GM18867 (cell line): Measurements from ENCODE around the gene BAAT.

Experiments used
- ATAC-seq: cut with Tn5 transposase; IDR thresholded peaks from one replicate; pipeline ENCODE4 v1.9.1; 2021; ENCODE audit warnings: mild to moderate bottlenecking, moderate library complexity; ENCODE audit not compliant: unreplicated experiment

BAAT gene

DNA sequence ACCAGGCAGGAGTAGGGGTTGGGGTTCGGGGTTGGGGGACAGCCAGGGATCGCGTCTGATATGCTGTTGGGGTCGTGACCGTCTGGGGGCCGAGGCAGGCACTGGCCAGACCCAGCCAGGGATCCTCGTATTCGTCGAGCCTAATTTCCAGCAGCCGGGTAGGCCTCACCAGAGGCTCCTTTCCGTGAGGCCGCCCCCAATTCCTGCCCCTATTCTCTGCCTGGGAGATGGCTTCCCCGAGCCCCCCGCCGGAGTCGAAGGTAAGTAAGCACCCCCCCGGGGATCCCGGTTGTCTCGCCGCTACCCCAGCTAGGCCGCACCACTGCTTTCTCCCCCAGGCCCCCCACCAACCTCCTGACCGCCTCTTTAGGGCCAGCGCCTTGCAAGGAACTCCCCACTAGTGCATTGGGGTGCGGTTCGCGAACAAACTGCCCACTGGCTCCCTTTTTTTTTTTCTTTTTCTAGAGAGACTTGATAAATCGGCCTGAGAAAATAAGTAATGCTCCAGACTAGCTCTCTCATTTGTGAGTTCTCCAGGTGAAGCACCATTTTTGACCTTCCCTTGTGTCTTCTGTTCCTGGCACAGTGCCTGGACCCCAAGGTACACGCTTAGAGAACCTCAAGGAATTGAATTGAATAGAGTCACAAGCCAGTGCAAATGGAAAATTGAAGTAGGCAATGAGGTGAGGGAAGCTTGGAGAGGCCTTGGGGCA, 14.3 kb upstream of the BAAT start:
- no peak for ATAC-seq

DNA sequence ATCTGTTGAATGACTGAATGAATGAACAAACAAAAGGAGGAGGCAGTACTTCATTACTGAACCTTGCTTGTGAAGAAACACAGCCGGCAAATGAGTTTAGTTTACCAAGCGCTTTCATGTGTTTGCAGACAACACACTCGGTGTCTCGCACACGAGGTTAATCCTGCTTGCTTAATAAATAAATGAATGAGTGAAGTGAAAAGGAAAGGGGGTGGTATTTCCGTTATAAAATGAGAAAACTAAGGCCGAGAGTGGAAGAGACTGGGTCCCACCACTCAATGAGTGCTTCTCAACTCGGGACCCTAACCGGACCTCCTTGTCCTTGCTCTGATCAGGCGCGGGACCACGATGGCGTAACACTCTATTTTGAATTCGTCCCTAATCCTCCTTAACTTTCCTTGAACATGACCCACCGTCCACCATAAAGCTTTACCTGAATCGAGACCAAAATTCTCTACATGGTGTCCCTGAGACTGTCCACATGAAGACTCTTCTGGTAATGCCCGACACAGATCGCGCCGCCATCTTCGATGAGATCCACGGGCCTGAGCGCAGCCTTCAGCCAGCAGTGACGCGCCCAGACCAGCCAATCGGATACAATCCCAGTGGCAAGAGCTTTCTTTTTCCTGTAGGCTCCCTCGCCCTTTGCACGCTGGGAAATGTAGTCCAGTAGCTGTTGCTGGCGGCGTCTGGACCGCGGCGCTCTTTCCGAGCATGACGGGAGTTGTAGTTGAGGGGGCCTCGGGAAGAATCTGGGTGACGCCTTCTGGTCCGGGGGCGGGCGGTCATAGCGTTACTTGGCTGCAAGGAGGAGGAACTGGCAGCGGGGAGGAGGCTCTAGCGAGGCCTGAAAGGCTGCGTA, 13.5 kb upstream of the BAAT start, which contains the start of the genes MRPL50 and ZNF189:
MRPL50 (minus strand) TSS at position 551 of the 862 bp plus-strand sequence; CDS start at position 525, 26 bp downstream.
ZNF189 (plus strand) TSS at position 784 of the 862 bp plus-strand sequence. CDS start 306 bp downstream, outside the sequence.
- ATAC-seq: peak; percentile 98

DNA sequence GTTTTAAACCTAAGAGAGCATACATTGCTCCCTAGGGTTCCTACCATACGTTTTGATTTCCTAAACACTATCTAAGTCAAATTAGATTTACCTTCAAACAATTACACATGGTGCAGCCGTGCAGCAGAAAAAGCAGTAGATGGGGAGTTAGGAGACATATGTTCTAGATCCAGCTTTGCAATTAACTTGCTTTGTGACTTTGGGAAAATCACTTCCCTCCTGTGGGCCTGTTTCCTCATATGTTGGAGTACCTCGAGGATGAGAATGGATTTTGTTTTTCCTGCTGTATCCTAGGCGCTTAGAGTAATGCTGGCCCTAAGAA, 12.9 kb upstream of the BAAT start:
- no peak for ATAC-seq

DNA sequence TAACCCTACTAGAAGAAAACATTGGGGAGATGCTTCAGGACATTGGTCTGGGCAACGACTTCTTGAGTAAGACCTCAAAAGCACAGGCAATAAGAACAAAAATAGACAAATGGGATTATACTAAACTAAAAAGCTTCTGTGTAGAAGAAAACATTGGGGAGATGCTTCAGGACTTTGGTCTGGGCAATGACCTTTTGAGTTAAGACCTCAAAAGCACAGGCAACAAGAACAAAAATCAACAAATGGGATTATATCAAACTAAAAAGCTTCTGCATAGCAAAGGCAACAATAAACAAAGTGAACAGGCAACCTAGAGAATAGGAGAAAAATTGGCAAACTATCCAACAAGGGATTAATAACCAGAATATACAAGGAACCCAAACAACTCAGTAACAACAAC, 9.9 kb upstream of the BAAT start:
- ATAC-seq: no peak

DNA sequence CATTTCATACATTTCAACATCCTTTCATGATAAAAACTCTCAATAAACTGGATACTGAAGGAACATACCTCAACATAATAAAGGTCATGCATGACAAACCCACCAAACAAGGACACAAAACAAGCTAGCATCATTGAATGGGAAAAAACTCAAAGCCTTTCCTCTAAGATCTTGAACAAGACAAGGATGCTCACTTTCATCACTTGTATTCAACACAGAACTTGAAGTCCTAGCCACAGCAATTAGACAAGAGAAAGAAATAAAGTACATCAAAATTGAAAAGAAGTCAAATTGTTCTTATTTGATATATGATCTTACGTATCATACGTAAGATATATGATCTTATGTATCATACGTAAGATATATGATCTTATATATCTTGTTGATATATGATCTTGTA, 8.3 kb upstream of the BAAT start:
- no peak for ATAC-seq

DNA sequence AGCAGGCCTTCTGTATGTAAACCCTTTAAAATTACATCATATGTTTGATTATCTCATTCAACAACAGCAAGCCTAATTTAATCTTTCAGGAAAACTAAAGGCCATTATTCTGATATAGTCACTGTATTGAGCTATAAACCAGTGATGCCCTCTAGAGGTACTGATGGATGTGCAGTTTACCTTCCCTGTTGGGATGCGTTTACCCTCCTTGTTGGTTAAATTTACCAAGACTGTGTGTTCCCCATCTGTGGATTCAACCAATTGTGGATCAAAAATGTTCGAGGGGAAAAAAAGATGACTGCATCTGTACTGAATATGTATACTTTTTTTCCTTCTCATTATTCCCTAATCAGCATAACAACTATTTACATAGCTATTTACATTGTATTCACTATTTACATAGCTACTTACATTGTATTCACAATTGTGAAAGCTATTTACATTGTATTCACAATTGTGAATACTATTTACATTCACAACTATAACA, 3.7 kb upstream of the BAAT start:
- no peak for ATAC-seq

DNA sequence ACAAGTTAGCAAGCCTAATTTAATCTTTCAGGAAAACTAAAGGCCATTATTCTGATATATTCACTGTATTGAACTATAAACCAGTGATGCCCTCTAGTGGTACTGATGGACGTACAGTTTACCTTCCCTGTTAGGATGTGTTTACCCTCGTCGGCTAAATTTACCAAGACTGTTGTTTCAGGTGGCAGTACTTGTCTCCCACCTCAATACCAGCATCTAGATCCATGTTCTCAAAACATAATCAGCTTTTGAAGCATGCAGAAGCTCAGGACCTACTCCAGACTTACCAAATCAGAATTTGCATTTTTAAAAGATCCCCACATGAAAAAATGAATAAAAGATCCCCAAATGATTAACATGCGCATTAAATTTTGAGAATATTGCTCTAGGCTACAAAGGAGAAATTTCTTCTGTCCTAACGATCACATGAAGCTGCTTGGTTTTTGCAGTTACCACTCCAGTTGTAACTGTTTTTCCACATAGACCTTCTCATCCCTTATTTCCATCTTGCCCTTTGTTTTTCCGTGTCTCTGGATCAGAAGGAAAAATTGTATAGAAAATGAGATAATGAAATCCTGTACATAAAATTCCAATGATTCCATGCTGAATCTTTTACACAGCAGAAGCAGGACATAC, 3.2 kb upstream of the BAAT start:
- ATAC-seq: peak; percentile 80

DNA sequence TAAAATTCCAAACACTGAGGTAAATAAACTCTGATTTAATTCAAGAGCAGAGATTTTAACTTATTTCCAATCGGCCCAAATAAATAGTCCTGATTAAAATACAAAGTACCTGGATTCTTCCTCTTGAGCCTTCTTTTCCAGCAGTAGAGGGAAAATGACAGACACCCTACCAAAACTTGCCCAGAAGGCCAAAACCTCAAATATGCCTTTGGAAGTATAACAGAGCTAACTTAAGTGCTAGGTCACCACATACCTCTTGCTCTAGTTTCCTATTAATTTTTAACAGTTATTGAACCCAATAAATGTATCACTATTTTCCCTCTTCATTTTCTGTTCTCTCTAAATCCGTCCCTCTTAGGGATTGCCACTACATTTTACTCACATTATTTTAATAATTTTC, 1.4 kb downstream of the BAAT start:
- ATAC-seq: no peak

DNA sequence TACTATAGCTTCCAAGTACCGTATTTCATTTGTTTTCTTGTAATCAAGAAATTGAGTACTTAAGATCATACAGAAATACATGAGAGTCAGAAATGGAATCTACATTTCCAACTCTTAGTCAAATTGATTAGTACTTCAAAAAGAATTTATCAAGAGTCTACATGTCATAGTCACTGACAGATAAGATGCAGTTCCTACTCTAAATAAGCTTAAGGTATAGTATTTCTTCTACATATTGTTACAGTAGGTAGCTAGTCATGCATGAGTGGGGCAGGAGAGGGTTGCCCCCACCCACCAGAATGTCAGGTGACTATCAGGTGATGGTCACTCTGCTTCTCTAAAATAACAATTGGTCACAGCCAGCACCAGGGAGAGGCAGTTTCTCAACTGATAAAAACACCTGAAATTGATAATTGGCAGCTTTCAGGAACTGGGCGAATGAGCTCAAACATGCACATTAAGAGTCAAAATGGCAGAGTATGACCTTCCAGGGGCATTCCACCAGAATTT, 2.9 kb downstream of the BAAT start:
- no peak for ATAC-seq

DNA sequence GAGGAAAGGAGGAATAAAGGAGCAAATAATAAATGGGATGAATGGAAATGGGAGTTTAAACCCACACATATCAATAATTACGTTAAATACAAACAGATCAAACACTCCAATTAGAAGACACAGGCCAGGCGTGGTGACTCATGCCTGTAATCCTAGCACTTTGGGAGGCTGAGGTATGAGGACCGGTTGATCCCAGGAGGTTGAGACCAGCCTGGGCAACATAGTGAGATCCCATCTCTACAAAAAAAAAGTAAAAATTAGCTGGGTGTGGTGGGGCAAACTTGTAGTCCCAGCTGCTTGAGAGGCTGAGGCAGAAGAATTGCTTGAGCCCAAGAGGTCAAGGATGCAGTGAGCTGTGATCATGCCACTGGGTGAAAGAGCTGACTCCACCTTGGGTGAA, 3.7 kb downstream of the BAAT start:
- ATAC-seq: no peak

DNA sequence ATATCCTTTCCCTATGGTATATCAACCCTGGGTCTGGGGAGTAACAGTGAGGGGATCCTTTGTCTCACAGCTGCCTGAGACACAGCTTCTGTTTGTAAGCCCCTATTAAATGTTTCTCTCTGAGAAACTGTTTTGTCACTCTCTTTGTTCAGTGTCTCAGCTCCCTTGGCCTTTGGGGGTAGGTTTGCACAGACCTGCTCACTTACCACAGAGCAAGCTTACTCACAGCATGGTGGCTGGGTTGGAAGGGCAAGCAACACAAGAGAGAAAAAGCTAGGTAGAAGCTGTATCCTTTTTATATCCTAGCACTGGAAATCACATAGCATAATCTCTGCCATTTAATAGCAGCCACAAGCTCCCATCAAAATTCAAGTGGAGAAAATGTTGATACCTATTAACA, 4.5 kb downstream of the BAAT start:
- no peak for ATAC-seq

DNA sequence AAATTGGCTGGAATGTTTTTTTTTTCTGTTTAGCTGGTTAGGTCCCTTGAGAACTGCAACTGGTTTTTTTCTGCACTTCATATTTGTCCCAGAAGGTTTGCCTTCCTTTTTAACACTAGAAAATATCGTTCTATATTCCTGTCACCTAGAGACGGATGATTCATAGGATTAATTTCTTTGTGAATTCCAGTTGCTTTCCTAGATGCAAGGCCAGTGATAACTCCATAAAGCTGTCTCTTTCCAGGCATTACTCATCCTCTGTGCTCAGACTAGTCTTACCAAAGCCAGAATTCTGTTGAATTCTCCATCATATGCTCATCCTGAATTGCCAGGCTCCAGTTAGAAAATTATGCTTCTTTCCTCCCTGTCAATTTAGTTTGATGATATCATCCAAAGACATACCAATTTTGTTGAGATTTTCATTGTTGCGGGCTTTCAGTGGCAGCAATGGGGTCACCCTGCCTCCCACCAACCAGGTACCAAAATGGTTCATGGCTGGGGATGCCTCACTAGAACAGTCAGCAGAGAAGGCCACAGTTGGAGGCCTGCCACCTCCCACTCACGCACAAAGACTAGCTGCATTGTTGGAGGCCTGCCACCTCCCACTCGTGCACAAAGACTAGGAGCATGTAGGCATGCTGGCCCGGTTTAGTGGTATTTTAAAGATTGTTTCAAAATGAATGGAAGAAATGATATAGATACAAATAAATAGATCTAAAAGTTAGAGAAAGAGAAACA, 8.5 kb downstream of the BAAT start:
- no peak for ATAC-seq

DNA sequence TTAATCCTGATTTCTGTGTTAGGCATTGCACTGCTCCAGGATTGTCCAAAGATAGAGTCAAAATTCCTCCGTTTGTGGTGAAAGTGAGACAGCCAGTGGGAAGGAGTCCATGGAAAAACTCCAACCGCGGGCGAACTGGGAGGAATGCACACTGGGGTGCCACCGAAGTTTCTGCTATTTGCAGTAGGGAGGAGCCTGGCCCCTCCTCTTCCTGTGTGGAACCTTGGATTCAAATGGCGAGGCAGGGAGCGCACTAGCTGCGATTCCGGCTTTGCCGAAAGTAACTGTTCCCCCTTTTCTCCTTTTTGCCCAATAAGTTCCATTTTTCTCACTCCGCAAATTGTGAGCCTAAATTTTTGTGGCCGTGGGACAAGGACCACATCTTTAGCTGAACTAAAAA, 9.3 kb downstream of the BAAT start:
- no peak for ATAC-seq

DNA sequence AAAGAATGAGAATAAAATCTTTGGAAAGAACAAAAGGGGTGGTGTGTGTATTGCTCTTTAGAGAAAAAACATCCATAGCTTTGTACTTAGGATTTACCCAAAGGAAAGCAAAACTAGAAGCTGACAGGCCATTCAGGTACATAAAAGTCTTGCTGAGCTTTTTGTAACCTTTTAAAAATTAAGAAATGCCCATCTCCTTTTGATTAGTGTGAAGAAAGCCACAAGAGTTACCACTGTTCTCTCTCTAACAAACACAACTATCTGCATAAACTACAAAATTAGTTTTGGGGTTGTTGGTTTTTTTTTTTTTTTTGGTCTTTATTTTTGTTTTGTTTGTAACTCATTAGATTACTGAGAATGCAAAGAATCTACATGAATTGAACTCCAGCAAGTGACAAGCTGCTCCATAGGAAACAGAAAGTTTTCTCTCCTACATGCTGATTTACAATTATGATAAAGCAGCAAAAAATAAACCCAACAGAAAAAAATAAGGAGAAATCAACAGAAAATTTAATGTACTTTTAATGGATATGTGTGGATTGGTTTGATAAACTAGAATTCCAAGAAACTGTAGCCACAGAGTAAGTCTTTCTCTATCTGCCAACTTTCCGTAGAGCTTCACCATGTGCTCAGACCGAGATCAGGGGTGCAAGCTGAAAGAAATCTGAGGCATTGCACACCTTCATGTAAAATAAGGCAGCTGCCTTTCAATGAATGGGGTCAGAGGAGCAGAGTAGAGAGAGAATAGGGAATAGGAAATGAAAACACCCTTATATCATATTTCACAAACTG, 12.3 kb downstream of the BAAT start:
- no peak for ATAC-seq

DNA sequence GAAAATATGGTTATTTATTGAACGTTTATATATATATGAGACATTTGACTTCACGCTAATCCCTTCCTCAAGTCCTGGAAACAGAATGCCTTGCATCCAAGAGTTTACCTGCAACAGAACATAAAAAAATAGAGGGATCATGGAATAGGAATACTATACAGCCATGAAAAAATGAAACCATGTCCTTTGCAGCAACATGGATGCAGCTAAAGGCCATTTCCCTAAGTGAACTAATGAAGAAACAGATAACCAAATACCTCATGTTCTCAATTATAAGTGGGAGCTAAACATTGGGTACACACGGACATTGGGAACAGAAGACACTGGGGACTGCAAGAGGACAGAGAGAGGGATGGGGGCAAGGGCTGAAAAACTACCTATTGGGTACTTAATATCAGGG, 13.0 kb downstream of the BAAT start:
- no peak for ATAC-seq

DNA sequence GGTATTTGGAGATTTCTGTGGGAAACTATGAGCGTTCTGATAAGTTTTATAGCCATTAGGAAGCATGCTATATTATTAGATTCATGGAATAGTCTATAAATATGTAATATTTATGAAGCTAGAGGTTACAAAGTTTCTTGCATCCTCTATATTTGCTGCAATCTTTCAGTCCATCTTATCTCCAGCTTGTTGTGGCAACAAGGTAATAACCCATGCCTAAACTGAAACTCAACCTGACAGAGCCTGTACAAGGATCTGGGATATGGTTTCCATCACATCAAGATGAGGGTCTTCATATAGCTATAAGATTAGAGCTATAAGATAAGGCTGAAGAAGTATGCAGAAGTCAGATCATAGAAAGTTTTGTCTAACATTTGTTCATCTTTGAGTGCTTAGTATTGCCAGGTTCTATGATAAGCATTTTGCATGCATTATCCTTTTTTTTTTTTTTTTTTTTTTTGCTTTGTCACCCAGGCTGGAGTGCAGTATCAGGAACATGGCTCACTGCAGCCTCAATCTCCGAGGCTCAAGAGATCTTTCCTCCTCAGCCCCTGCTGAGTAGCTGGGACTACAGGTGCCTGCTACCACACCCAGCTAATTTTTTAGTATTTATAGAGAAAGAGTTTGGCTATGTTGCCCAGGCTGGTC, 14.8 kb downstream of the BAAT start:
- no peak for ATAC-seq

DNA sequence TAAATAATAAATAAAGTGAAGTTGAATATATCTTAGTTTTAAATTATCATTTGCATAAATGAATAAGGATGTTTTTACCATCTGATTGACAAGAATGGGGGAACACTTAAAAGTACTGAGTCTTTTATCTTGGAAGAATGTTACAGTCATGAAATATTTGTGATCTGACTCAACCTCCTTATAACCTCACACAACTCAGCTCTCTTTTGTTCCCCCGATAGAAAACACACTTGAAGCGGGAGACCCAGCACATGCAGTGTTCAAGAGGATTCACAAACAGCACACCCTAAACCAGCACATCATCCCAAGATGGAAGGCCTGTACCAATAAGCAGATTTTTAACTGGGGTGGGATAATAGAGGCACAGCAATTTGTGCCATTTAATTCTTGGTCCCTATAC, 15.5 kb downstream of the BAAT start:
- ATAC-seq: no peak

DNA sequence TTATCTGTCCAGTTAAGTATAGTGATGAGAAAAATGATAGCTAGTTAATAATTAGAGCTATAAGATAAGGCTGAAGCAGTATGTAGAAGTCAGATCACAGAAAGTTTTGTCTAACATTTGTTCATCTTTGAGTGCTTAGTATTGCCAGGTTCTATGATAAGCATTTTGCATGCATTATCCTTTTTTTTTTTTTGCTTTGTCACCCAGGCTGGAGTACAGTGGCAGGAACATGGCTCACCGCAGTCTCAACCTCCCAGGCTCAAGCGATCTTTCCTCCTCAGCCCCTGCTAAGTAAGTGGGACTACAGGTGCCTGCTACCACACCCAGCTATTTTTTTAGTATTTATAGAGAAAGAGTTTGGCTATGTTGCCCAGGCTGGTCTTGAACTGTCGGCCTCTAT, 17.5 kb downstream of the BAAT start:
- no peak for ATAC-seq

DNA sequence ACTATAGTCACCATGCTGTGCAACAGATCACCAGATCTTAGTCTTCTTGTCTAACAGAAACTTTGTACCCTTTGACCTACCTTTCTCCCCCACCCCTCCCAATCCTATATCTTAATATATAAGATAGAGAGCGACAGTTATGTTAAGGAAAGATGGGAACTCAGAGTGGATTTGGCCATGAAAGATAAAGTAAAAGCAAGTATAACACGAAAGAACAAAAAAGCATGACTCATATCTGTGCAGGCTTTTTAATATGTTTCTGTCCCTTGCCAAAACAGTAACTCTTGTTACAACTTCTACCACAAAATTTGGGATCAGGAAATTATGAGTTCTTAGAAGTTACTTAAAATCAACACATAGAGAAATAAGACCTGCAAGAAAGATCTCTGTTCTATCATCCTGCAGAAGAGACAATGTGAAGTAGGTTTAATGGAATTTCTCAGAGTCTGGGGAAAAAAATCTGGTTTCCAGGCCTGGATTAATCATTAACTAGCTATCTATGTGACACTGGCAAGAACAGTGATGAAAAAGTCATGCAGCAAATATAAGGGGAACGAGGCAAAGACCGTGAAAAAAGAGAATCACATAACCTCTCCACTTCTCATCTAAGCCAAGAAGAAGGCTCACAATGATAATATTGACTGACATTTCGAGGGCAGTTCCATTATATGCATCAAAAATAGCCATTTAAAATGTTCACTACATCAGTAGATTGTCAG, 18.6 kb downstream of the BAAT start:
- ATAC-seq: no peak
